Measurements from ENCODE around the gene PSD2. TPM values are rescaled to one million over a fixed set of nuclear protein-coding genes. Genes with fewer than 3 reads are reported as not detected.

Gene PSD2
- total and polyA plus RNA-seq, 11 donors = 0.04 to 0.11 (median 0.04) TPM; not detected in 8

- no peaks in the 10 kb centered on the region for H3K27me3 ChIP-seq
- H3K9me3 ChIP-seq = no peaks in the 10 kb centered on the region
- peaks cover 0 to 30% (median 14%) of the 10 kb centered on the region in 12 donors for H3K4me1 ChIP-seq
- H3K4me3 ChIP-seq = no peak overlapping the region
- no peaks in the 10 kb centered on the region for H3K36me3 ChIP-seq
- intact Hi-C loops (cut with DNase I) = no loop called here
- no peak for ATAC-seq
- DNase-seq = no peak
- 67 to 85% (median 71%) methylated on average over 8 of the region's 8 CpGs for WGBS, 4 donors
- TF ChIP-seq POLR2A (IDR thresholded peaks at IDR 0.05) = no peak
- TF ChIP-seq CTCF (IDR thresholded peaks at IDR 0.05) = no peak
- H3K27ac ChIP-seq = no peak overlapping the region
These were observed 23.4 kb upstream of the PSD2 start for GRCh38 chr5:139772089-139772791.

- H3K36me3 ChIP-seq = no peaks in the 10 kb centered on the region
- TF ChIP-seq POLR2A (IDR thresholded peaks at IDR 0.05) (no peak), CTCF (IDR thresholded peaks at IDR 0.05) (no peak)
- no peak overlapping the region for H3K27ac ChIP-seq
- DNase-seq (no peak), ATAC-seq (no peak)
- peaks cover 0 to 25% (median 9%) of the 10 kb centered on the region in 12 donors for H3K4me1 ChIP-seq
- H3K9me3 ChIP-seq = no peaks in the 10 kb centered on the region
- H3K4me3 ChIP-seq = no peak overlapping the region
- 79 to 85% (median 81%) methylated on average over 5 of the region's 5 CpGs for WGBS, 4 donors
- H3K27me3 ChIP-seq = no peaks in the 10 kb centered on the region
- intact Hi-C loops (cut with DNase I) = no loop called here
These were observed 22.5 kb upstream of the PSD2 start for GRCh38 chr5:139772927-139773690.

GRCh38 chr5:139774980-139775661 is 20.5 kb upstream of the PSD2 start:
- intact Hi-C loops (cut with DNase I) = no loop called here
- ATAC-seq (peak; percentile 52 to 91 (median 86)), DNase-seq (peak; percentile 67 to 90 (median 74))
- Histone ChIP-seq H3K36me3 (no peaks in the 10 kb centered on the region), H3K27ac (no peak overlapping the region), H3K4me3 (peak overlapping the region in 1 of 12 donors; percentile 6), H3K27me3 (no peaks in the 10 kb centered on the region), H3K9me3 (no peaks in the 10 kb centered on the region), H3K4me1 (peaks cover 0 to 9% (median 4%) of the 10 kb centered on the region in 12 donors)
- TF ChIP-seq POLR2A (IDR thresholded peaks at IDR 0.05) = no peak
- peak; percentile 85 to 95 (median 92) for TF ChIP-seq CTCF (IDR thresholded peaks at IDR 0.05)
- WGBS, 4 donors = 30 to 43% (median 38%) methylated on average over 24 to 32 of the region's 32 CpGs

- no peak for TF ChIP-seq CTCF (IDR thresholded peaks at IDR 0.05)
- no peak for TF ChIP-seq POLR2A (IDR thresholded peaks at IDR 0.05)
- WGBS, 4 donors = 77 to 88% (median 83%) methylated on average over 5 to 7 of the region's 7 CpGs
- H3K27me3 ChIP-seq = no peaks in the 10 kb centered on the region
- H3K4me1 ChIP-seq = peaks cover 0 to 9% (median 4%) of the 10 kb centered on the region in 12 donors
- no peaks in the 10 kb centered on the region for H3K36me3 ChIP-seq
- intact Hi-C loops (cut with DNase I) = no loop called here
- H3K9me3 ChIP-seq = no peaks in the 10 kb centered on the region
- no peak overlapping the region for H3K27ac ChIP-seq
- H3K4me3 ChIP-seq = no peak overlapping the region
- DNase-seq (no peak), ATAC-seq (no peak)
These were observed 19.7 kb upstream of the PSD2 start for GRCh38 chr5:139775872-139776271.

Measured in heart left ventricle (tissue), 16 donors.